IPS-15b (cell line): ENCODE results near the gene DDIT3.
"Not testable (repeated sequence)": the region's sequence is repeated elsewhere in the genome, so short reads cannot be mapped to it uniquely, and the experiment has no call there.

ENCODE experiments used
- H3K27me3 ChIP-seq: one replicate; pipeline ENCODE4 v1.6.1; 2013; ENCODE audit warnings: low read length; ENCODE audit not compliant: control insufficient read depth, insufficient read depth
- H3K36me3 ChIP-seq: one replicate; pipeline ENCODE4 v1.6.1; 2013; ENCODE audit warnings: low read length; ENCODE audit not compliant: control insufficient read depth, insufficient read depth
- H3K4me1 ChIP-seq: one replicate; pipeline ENCODE4 v1.6.1; 2013; ENCODE audit warnings: mild to moderate bottlenecking, low read length; ENCODE audit not compliant: control insufficient read depth, insufficient read depth
- H3K4me3 ChIP-seq: one replicate; pipeline ENCODE4 v1.5.1; 2013; ENCODE audit warnings: low read depth, low read length
- H3K9ac ChIP-seq: one replicate; pipeline ENCODE4 v1.6.1; 2013; ENCODE audit warnings: low read depth, mild to moderate bottlenecking, low read length
- H3K9me3 ChIP-seq: one replicate; pipeline ENCODE4 v1.6.1; 2013; ENCODE audit warnings: mild to moderate bottlenecking, low read length; ENCODE audit not compliant: control insufficient read depth, insufficient read depth

The DDIT3 gene

DNA sequence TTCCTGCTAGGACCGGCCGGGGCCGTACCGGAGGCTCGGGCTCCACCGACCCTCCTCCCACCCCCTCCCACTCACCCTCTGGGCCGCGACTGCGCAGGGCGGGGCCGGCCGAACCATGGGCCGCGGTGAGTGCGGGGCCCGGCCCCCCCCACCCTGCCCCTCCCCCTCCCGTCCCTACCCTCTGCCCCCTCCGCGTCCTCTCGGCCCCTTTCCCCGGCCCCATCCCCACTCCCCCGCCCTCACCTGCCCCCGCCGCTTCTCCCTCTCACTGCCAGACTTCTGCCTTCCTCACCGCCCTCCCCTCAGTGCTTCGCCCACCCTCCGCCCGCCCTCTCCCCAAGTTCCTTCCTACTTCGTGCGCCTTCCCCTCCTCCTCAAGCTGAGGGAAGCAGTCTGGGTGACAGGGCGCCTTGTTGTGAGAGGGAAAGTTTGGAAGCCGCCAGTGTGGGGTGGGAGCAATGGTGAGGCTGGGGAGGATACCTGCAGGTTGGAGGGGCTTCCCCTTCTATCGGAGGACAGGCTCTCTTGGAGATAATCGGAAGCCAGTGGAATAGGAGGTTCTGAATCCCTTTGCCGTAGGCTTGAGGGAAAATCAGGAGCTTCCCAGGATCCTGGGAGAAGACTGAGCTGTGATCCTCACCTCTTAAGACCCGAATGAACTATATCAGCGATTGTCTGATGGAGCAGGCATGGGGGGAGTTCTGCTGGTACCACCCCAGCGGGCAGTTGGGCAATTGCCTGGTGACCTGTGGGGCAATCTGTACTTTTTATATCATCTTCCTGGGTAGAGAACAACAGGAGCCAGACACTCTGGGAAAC, 2.8 kb upstream of the DDIT3 start:
- Histone ChIP-seq H3K4me3 (peak overlapping the region; percentile 90), H3K9ac (peak overlapping the region; percentile 79), H3K9me3 (no peaks in the 10 kb centered on the region), H3K27me3 (no peaks in the 10 kb centered on the region), H3K36me3 (peaks cover 15% of the 10 kb centered on the region), H3K4me1 (peaks cover 13% of the 10 kb centered on the region)

DNA sequence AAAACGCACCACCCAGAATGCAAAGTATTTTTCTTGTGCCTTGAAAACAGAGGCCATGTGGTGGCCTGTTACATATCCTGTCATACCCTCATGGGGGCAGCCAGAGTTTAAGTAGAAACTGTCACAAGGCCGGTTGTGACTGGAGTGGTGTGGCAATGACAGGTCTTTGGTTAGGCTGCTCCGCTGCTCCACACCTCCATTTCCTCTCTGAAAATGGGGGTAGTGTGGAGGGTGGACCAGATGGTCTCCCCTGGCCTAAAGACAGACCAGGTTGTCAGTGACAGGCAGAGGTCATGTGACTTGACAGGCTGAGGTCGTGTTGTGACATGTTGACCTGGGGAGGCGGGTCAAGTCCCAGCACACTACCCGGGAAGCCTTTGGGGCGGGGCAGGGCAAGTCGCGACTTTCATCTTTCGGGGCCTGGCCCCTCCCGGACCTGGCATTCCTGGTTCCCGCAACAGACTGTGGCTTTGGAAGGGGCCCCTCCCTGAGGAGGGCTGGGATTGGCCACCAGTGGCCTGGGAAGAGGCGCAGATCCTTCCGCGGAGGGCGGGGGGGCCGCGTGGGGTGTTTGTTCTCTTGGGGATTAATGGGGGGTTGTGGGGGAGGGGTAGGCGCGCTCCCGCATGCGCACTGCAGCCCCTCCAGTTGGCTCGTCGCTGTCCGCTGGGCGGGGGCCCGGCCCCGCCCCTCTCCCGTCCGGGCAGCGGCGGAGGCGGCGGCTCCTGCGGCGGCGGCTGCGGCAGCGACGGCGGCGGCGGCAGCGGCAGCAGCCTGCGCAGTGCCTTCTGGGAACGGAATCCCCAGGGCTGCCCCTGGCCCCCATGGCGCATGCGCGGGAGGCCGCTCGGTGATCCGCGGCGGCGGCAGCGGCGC, 1.9 kb upstream of the DDIT3 start, which contains the start of gene MBD6:
Gene MBD6, plus strand, starts transcription at position 814 of the 876 bp plus-strand sequence. CDS start 1,480 bp downstream, outside the sequence.
- H3K9ac ChIP-seq, result peak within 1 kb of the TSS; percentile 79
- H3K4me1 ChIP-seq, result peaks cover 13% of the 10 kb centered on the region
- peaks cover 14% of the 10 kb centered on the region for H3K36me3 ChIP-seq

DNA sequence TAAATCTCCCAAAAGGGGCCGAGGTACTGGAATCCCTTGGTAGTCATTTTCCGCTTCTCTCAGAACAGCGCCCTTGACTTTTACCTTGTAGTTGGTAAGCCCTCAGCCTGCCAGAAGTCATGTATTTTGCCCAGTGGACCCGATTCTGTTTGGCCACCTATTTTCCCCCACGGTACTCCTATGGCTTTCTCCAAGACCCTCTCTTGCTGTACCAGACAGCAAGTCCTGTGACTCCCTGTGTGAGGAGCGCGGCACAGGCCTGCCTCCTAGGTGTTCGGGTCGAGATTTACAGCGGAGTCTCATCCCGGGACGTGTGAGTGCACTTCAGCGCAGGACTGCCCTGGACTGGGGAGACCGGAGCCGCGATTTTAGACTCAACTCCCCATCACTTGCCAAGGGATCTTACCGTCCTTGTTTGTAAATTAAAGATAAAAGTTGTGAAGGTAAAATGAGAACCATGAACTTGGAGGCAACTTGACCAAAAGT, 1.3 kb upstream of the DDIT3 start:
- Histone ChIP-seq H3K4me1 (peaks cover 13% of the 10 kb centered on the region), H3K9ac (no peak overlapping the region), H3K27me3 (no peaks in the 10 kb centered on the region), H3K9me3 (no peaks in the 10 kb centered on the region), H3K36me3 (peaks cover 21% of the 10 kb centered on the region), H3K4me3 (peak overlapping the region; percentile 75)

More for the DNA sequence above, 1.9 kb upstream of the DDIT3 start, which contains the start of gene MBD6:
- peak within 1 kb of the TSS; percentile 90 for H3K4me3 ChIP-seq
- H3K9me3 ChIP-seq, result no peaks in the 10 kb centered on the region
- H3K27me3 ChIP-seq, result no peaks in the 10 kb centered on the region

DNA sequence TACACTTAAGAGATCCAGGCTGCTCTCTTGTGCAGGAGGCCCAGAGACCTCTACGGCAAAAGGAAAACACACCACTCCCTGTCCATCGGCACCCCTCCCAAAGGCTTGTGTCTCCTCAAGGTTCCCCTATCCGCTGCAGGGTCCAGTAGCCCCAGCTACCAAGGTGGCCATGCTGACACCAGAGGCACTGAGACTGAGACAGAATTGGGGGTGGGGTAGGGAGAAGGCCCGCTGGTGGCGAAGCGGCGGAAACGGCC, 590 bp downstream of the DDIT3 start:
- H3K9ac ChIP-seq, result peak overlapping the region; percentile 98
- H3K4me1 ChIP-seq, result peaks cover 13% of the 10 kb centered on the region
- H3K27me3 ChIP-seq, result no peaks in the 10 kb centered on the region
- H3K9me3 ChIP-seq, result no peaks in the 10 kb centered on the region
- H3K4me3 ChIP-seq, result peak overlapping the region; percentile 97
- peaks cover 33% of the 10 kb centered on the region for H3K36me3 ChIP-seq

DNA sequence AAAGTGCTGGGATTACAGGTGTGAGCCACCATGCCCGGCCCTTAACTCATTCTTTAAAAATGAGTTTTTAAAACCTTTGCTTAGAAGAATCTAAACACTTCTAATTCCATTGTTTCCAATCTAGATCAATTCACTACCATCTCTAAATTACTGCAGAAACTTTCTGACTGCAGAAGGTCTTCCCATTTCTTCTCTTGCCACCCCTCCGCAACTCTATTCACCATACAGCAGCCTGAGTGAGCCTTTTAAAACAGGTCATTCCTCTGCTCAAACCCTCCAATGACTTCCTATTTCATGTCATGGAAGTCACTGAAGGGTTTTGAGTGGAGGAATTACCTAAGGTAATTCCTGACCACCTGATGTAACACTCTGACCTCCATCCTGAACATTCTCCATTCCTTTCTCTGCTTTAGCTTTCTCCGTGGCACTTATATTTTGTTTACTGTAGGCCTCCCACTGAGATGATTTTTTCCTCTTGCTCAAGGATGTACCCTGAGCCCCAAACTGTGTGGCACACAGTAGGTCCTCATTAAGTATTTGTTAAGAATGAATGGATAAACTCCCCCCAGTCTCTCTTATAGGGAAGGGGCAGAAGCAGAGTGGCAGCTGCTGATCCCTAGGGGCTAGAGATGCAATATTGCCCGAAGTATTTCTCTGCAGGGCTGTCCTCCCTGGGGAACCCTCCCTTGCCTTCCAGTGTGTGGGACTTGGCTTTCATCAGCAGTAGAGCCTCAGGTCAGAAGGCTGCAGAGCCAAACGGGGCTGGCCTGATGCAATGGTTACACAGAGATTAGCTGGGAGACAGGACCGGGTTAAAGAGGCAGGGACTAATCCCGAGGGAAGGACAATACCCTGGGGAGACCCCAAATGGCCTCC, 1.2 kb downstream of the DDIT3 start:
- H3K9ac ChIP-seq, result peak overlapping the region; percentile 98
- H3K4me1 ChIP-seq, result peaks cover 12% of the 10 kb centered on the region
- H3K36me3 ChIP-seq, result peaks cover 39% of the 10 kb centered on the region

DNA sequence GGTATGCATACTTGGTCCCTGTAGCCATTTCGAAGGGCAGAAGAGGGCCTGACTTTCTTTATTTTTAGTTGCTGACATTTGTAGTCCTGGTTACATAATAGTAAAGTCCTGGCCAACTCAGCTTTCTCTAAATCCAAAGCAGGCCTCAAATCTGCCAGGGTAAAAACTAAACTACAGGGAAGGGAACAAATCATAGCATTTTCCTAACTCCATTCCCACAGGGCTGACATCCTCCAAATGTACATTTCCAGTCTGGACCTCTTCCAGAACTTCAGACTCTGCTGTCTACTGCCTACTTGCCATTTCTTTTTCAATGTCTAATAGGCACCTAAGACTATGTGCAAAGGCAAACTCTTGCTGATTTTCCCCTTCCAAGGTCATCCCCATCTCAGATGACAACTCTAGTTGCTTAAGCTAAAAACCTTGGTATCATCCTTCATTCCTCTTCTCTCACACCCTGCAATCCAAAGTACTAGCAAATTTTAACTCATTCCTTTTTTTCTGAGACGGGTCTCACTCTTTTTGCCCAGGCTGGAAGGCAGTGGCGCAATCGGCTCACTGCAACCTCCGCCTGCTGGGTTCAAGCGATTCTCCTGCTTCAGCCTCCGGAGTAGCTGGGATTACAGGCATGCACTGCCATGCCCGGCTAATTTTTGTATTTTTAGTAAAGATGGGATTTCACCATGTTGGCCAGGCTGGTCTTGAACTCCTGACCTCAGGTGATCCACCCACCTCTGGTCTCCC, 2.0 kb downstream of the DDIT3 start:
- Histone ChIP-seq H3K9me3 (no peaks in the 10 kb centered on the region), H3K27me3 (no peaks in the 10 kb centered on the region), H3K9ac (no peak overlapping the region), H3K36me3 (peaks cover 43% of the 10 kb centered on the region), H3K4me3 (peak overlapping the region; percentile 97), H3K4me1 (peaks cover 5% of the 10 kb centered on the region)

More for the DNA sequence above, 1.2 kb downstream of the DDIT3 start:
- no peaks in the 10 kb centered on the region for H3K9me3 ChIP-seq
- H3K27me3 ChIP-seq, result no peaks in the 10 kb centered on the region
- H3K4me3 ChIP-seq, result peak overlapping the region; percentile 97

DNA sequence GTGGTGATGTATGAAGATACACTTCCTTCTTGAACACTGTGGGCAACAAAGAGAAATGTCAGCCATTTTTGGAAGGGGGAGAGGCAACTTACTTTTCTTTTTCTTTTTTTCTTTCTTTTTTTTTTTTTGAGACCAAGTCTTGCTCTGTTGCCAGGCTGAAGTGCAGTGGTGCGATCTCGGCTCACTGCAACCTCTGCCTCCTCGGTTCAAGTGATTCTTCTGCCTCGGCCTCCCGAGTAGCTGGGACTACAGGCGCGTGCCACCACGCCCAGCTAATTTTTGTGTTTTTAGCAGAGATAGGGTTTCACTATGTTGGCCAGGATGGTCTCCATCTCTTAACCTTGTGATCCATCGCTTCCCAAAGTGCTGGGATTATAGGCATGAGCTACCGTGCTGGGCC, 2.6 kb downstream of the DDIT3 start:
- Histone ChIP-seq H3K36me3 (peaks cover 49% of the 10 kb centered on the region), H3K4me3 (peak overlapping the region; percentile 97)

DNA sequence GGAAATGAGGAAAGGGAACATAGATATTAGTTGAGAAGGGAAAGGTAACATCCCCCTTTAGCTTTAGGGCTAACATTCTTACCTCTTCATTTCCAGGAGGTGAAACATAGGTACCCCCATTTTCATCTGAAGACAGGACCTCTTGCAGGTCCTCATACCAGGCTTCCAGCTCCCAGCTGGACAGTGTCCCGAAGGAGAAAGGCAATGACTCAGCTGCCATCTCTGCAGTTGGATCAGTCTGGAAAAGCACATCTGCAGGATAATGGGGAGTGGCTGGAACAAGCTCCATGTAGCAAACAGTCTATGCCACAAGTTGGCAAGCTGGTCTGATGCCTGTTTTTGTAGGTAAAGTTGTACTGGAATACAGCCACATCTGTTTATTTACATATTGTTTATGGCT, 3.1 kb downstream of the DDIT3 start:
- no peaks in the 10 kb centered on the region for H3K27me3 ChIP-seq
- peaks cover 54% of the 10 kb centered on the region for H3K36me3 ChIP-seq
- no peak overlapping the region for H3K4me3 ChIP-seq
- peaks cover 5% of the 10 kb centered on the region for H3K4me1 ChIP-seq
- H3K9me3 ChIP-seq, result no peaks in the 10 kb centered on the region
- no peak overlapping the region for H3K9ac ChIP-seq

More for the DNA sequence above, 2.6 kb downstream of the DDIT3 start:
- not testable (repeated sequence) for H3K4me1 ChIP-seq, H3K9ac ChIP-seq, H3K27me3 ChIP-seq, H3K9me3 ChIP-seq

DNA sequence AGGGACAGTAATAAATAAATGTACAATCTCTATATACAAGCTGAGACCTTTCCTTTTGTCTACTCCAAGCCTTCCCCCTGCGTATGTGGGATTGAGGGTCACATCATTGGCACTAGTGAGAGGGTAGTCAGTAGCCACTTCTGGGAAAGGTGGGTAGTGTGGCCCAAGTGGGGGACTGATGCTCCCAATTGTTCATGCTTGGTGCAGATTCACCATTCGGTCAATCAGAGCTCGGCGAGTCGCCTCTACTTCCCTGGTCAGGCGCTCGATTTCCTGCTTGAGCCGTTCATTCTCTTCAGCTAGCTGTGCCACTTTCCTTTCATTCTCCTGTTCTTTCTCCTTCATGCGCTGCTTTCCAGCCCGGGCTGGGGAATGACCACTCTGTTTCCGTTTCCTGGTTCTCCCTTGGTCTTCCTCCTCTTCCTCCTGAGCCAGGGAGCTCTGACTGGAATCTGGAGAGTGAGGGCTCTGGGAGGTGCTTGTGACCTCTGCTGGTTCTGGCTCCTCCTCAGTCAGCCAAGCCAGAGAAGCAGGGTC, 3.6 kb downstream of the DDIT3 start:
- Histone ChIP-seq H3K27me3 (no peaks in the 10 kb centered on the region), H3K9ac (no peak overlapping the region)

DNA sequence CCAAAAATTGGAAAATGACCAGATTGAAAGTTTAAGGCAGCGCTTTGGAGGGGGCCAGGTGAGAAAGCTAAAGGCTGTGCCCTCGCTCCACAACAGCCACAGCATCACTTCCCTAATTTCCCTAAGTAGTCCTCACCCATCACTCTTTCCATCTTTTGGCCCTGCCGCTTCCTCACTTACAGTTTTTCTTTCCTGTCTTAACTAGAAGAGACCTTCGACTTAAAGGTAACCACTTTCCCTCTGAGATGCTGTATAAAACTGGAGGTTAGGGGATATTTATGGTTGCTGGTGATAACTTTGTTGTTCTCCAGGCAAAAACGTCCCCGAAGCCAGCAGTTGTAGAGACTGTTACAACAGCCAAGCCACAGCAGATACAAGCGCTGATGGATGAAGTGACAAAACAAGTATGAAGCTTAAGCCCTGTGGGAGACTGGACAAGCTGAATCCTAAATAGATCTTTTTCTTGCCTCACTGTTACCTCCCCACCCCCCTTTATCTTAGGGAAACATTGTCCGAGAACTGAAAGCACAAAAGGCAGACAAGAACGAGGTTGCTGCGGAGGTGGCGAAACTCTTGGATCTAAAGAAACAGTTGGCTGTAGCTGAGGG, 4.3 kb downstream of the DDIT3 start:
- no peaks in the 10 kb centered on the region for H3K27me3 ChIP-seq
- no peak overlapping the region for H3K9ac ChIP-seq
- H3K36me3 ChIP-seq, result peaks cover 66% of the 10 kb centered on the region
- H3K4me3 ChIP-seq, result no peak overlapping the region
- no peaks in the 10 kb centered on the region for H3K9me3 ChIP-seq
- peaks cover 5% of the 10 kb centered on the region for H3K4me1 ChIP-seq

More for the DNA sequence above, 3.6 kb downstream of the DDIT3 start:
- Histone ChIP-seq H3K4me1 (peaks cover 5% of the 10 kb centered on the region), H3K36me3 (peaks cover 59% of the 10 kb centered on the region), H3K4me3 (no peak overlapping the region), H3K9me3 (no peaks in the 10 kb centered on the region)
